GM18499 (cell line): ENCODE data around the gene SNX20.
A peak's percentile ranks its signal among the peaks of the same experiment; 100 is the strongest.

Experiments used
- ATAC-seq: cut with Tn5 transposase; IDR thresholded peaks from one replicate; pipeline ENCODE4 v1.9.1; 2021; ENCODE audit warnings: moderate number of reproducible peaks; ENCODE audit not compliant: insufficient read depth, unreplicated experiment

Gene SNX20

DNA sequence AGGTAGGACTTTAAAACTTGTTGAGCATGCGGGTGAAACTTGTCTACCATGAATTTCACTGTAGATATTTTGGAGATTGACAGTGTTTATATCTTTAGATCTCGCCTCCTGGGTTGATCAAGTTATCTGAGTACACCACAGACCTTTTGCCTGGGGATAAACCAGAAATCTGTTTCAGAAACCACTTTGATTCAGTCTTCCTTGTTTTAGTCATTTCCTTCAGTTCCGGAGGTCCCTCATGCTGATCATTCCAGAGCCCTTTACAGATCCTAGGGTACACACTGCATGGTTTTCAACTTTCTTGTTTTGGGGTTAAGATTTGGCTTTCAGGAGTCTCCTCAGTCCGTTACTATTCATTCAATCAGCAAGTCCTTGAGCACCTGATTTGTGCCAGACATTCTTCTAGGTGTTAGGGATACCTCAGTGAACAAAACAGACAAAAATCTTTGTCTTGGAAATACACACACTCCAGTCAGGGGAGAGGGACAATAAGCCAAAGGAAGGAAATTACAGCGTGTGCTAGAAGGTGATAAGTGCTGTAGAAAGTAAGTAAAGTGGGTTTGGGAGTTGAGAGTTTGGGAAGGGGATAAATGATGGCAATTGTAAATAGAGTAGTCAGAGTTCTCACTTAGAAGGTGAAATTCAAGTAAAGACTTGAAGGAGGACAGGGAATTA is 24.5 kb upstream of the SNX20 start:
- ATAC-seq, result no peak

DNA sequence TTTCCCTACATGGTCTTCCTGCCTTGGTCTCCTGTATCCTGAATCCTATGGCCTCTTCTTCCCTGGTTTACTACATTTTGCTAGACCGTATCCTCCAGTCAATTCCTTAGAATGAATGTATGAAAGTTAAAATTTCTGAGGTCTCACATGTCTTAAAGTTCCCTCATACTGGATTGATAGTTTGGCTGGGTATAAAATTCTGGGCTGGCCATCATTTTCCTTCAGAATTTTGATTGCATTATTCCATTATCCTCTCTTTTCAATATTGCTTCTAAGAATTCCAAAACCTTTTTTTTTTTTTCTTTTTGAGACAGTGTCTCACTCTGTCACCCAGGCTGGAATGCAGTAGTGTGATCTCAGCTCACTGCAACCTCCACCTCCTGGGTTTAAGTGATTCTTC is 23.1 kb upstream of the SNX20 start:
- ATAC-seq, result no peak

DNA sequence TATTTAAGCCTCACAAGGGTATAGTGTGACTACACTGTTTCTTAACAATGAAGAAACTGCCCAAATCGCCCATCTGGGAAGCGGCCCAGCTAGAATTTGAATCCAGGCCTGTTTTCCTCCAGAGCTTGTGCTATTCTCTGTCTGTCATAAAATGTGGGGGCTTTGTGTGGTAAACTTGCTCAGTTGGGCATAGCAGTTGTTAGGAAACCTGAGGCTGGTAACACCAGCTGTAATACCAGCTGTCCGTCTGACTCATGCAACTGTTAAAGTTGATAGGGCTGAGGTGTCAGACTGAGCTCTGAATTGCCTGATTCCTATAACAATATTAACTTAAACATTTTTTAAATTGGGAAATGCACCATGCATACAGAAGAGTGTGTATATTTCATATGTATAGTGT is 21.6 kb upstream of the SNX20 start:
- no peak for ATAC-seq

- no peak for ATAC-seq
These were observed 18.4 kb upstream of the SNX20 start for GRCh38 chr16:50699326-50700159.

GRCh38 chr16:50697881-50698767 is 17.0 kb upstream of the SNX20 start:
- ATAC-seq, result no peak

DNA sequence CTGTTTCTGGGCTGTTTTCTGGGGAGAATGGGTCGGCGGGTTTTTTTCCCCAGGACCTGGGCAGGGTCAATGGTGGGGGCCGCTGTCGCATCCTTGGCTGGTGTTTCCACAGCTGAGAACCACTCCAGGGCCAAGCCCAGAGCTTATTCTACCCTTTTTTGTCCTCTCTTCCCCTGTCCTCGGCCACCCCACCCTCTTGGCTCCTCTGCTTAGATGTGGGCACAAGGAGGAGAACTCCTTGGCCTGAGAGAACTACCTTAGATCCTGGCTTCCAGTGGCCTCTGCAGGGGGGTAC is 16.3 kb upstream of the SNX20 start:
- no peak for ATAC-seq

DNA sequence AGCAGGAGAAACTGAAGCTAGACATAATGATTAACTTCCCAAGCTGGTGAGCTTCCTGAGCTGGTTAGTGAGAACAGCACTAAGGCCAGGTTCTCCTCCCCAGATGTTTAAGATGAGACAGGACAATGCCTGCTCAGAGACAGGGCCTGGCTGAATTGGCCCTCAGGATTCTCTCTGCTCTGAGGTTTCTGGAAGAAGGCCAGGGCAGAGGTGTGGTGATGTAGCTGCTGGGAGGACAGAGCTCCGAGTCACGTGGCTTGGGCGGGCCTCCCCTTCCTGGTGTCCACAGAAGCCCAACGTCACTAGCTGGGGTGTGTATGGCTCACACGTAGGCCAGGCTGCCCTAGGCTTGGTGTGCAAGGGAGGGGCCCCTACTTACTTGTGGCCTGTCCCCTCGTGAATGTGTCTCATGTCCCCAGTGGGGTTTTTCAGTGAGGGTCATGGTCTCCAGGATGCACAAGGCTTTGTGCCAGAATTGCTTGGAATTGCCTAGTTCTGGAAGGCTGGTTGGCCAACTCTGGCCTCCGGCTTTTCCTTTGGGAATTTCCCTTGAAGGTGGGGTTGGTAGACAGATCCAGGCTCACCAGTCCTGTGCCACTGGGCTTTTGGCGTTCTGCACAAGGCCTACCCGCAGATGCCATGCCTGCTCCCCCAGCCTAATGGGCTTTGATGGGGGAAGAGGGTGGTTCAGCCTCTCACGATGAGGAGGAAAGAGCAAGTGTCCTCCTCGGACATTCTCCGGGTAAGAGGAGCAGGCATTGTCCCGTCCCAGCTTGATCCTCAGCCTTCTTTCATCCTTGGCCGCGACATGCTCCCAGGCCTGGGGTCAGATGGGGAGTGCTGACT is 15.7 kb upstream of the SNX20 start:
- peak; percentile 41 for ATAC-seq

DNA sequence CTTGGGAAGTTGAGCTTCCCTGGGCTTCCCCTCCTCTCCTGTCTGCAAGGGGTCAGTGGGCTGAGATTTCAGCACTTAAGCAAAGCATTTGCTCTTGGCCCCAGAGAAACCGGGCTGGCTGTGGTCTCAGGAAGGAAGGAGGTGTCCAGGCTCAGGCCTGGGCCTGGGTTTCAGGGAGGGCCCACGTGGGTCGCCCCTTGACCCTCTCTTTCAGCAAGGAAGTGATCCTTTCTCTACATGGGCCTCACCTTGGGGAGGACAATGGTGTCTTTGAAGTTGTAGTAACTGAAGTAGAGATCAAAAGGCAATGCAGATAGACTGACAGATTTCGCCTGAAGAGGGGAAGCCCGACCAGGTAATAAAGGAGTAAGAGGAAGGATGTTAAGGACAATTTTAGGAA is 15.0 kb upstream of the SNX20 start:
- no peak for ATAC-seq

DNA sequence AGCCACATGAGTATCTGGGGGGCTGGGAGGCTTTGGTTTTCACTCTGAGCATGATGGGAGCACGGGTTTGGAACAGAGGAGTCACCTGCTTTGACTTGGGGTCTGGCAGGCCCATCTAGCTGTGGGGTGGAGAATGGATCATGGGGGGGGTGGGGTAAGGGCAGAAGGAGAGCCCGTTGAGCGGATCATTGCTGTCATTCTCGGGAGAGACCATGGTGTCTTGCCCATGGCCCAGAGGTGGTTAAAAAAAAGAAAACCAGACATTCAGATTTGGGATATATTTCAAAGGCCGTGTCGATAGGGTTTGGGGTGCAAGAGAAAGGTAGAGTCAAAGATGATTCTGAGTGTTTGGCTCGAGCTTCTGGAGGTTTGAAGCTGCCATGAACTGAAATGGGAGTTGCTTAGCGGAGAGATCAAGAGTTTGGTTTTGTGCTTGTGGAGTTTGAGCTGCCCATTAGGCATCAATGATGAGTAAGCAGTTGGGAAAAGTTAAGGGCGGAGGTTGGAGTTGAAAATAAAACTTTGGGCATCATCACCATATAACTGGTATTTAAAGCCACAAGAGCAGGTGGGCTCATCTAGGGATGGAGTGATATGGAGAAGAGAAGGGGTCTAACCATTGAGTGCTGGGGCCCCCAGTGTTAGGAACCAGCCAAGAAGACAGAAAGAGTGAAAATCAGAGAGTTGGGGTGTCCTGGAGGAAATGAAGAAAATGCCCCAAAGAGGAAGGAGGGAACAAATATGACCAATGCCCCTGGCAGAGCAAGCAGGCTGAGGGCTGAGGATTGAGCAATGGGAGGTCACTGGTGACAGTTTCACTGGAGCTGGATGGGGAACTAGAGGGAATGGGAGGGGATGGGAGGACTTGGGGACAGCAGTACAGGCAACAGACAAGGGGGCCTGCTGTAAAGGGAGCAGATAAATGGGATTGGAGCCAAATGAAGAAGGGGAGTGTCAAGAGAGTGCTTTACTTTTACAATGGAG is 14.2 kb upstream of the SNX20 start:
- no peak for ATAC-seq

- no peak for ATAC-seq
These were observed 13.1 kb upstream of the SNX20 start for GRCh38 chr16:50694206-50694605.

GRCh38 chr16:50692999-50693781 is 12.1 kb upstream of the SNX20 start, which contains the start of gene NOD2:
Gene NOD2 (plus strand): TSS chr16:50693606. CDS start chr16:50699496, 5,890 bp downstream.
- no peak for ATAC-seq

DNA sequence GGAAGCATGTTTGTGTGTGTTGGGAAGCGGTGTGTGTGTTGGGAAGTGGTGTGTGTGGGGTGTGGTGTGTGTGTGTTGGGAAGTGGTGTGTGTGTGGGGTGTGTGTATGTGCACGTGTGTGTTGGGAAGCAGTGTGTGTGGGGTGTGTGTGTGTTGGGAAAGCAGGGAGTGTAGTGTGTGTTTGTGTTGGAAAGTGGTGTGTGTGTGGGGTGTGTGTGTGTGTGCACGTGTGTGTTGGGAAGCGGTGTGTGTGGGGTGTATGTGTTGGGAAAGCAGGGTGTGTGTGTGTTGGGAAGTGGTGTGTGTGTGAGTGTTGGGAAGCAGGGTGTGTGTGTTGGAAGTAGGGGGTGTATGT is 11.5 kb upstream of the SNX20 start:
- no peak for ATAC-seq

GRCh38 chr16:50690177-50690576 is 9.1 kb upstream of the SNX20 start:
- ATAC-seq, result no peak

- ATAC-seq, result no peak
These were observed 7.8 kb upstream of the SNX20 start for GRCh38 chr16:50688867-50689266.

DNA sequence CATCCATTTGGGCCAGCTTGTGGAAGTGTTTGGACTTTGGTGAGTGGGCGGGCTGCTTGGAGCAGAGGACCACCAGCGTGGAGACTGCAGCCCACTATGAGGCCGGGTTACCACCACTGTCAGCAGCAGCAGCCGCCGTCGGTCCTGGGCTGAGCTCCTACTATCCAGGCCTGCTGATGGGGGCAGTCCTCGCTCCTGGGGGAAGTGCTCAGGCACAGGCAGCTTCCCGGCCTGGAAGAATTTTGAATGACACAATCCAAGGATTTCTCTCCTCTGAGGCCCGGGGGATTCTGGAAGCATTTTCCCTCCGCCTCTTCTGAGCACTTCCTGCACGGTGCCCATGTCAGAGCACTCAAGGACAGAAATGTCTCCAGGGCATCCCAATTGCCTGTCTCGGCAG is 7.0 kb upstream of the SNX20 start:
- ATAC-seq, result no peak

DNA sequence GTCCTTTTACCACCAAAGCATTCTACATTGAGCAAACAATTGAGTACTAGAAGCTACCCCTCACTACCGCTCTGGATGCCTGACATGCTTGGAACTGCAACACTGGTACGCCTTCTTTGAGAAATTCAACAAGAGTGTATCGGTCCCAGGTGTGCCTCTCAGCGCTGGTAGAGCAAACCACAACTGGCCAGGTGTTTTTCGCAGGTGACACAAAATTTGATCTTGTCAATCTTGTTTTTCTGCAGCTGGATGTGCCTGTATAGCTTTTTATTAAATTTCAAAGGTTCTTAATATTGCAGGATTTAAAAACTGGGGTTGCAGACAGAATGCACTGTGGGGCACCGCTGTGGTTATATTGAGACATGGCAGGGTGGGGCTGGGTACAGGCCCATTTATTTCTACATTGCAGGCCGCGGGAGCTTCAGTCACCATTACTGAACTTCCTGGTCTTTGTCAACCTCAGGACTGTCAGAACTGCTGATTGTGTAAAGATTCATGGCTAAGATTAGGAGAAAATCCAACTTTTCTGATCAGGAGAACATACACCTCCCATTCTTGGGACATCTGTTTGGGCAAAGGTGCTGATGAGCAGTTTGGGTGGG is 4.5 kb upstream of the SNX20 start:
- no peak for ATAC-seq

- ATAC-seq, result no peak
These were observed 3.8 kb upstream of the SNX20 start for GRCh38 chr16:50684823-50685461.
